ENCODE data around the gene CLEC2L.

CLEC2L gene

GRCh38 chr7:139591550-139592195 is 68.2 kb downstream of the CLEC2L start:
- Mint-ChIP-seq H3K4me1 (no peaks in the 10 kb centered on the region), H3K36me3 (peaks cover 86% of the 10 kb centered on the region), H3K9me3 (no peaks in the 10 kb centered on the region), H3K4me3 (no peak overlapping the region), H3K27ac (no peak overlapping the region), H3K27me3 (no peaks in the 10 kb centered on the region)
- no peak for ATAC-seq

- no peaks in the 10 kb centered on the region for H3K9me3 Mint-ChIP-seq
- H3K36me3 Mint-ChIP-seq: peaks cover 86% of the 10 kb centered on the region
Observed at GRCh38 chr7:139592801-139593461, 69.4 kb downstream of the CLEC2L start.

GRCh38 chr7:139594090-139594489 is 70.6 kb downstream of the CLEC2L start:
- H3K4me3 Mint-ChIP-seq: no peak overlapping the region
- no peaks in the 10 kb centered on the region for H3K4me1 Mint-ChIP-seq
- no peaks in the 10 kb centered on the region for H3K27me3 Mint-ChIP-seq
- H3K27ac Mint-ChIP-seq: peak overlapping the region; percentile 12
- no peaks in the 10 kb centered on the region for H3K9me3 Mint-ChIP-seq
- H3K36me3 Mint-ChIP-seq: peaks cover 83% of the 10 kb centered on the region
- ATAC-seq: no peak

More at GRCh38 chr7:139592801-139593461, 69.4 kb downstream of the CLEC2L start:
- Mint-ChIP-seq H3K27ac (no peak overlapping the region), H3K4me1 (no peaks in the 10 kb centered on the region), H3K27me3 (no peaks in the 10 kb centered on the region), H3K4me3 (no peak overlapping the region)
- no peak for ATAC-seq
